ENCODE results near the gene EVA1C.

DNA sequence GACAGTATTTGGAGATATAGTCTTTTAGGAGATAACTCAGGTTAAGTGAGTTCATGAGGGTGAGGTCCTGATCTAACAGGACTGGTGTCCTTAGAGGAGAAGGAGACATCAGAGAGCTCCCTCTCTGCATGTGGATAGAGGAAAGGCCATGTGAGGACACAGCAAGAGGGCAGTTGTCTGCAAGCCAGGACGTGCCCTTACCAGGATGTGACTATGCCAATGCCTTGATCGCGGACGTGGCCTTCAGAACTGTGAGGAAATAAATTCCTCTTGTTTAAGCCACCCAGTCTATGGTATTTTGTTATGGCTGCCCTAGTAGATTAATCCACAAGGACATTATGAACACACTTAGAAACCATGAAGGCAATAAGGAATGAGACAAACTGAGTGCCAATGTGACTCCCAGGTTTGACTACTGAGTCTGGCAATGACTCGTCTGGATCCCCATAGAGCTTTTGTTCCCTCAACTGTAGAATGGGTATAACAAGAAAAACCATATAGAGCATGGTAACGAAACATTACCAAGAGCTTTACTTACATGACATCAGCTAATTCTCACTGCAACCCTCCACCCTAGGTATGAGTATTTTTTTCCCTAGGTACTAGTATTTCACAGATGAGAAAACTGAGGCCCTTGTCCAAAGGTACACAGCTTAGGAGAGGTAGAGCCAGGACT is 26.2 kb upstream of the EVA1C start:
- TF ChIP-seq, protein P1, sequence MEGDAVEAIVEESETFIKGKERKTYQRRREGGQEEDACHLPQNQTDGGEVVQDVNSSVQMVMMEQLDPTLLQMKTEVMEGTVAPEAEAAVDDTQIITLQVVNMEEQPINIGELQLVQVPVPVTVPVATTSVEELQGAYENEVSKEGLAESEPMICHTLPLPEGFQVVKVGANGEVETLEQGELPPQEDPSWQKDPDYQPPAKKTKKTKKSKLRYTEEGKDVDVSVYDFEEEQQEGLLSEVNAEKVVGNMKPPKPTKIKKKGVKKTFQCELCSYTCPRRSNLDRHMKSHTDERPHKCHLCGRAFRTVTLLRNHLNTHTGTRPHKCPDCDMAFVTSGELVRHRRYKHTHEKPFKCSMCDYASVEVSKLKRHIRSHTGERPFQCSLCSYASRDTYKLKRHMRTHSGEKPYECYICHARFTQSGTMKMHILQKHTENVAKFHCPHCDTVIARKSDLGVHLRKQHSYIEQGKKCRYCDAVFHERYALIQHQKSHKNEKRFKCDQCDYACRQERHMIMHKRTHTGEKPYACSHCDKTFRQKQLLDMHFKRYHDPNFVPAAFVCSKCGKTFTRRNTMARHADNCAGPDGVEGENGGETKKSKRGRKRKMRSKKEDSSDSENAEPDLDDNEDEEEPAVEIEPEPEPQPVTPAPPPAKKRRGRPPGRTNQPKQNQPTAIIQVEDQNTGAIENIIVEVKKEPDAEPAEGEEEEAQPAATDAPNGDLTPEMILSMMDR (conservative IDR thresholded peaks at IDR 0.05; ENCODE audit: low read depth, low read length): no peak
- TF ChIP-seq EZH2phosphoT487 (IDR thresholded peaks at IDR 0.05; ENCODE audit: borderline replicate concordance, low read length): no peak
- TF ChIP-seq EZH2 (IDR thresholded peaks at IDR 0.05; ENCODE audit: low read length, unreplicated experiment): no peak
